IPS-NIHi7 (cell line): ENCODE data around the gene TMEM184B.
A peak's percentile ranks its signal among the peaks of the same experiment; 100 is the strongest.
"Not testable (repeated sequence)": the region's sequence is repeated elsewhere in the genome, so short reads cannot be mapped to it uniquely, and the experiment has no call there.

ENCODE experiments used
- DNase-seq: peaks from one replicate; pipeline ENCODE4 v3.0.0; 2012; ENCODE audit warnings: mixed read lengths; ENCODE audit errors: extremely low spot score

The TMEM184B gene

GRCh38 chr22:38249803-38250642 lies 22.8 kb downstream of the TMEM184B start:
- DNase-seq = no peak

- DNase-seq = no peak
These were observed 23.5 kb downstream of the TMEM184B start for GRCh38 chr22:38249301-38249700.

GRCh38 chr22:38248280-38248679 lies 24.5 kb downstream of the TMEM184B start:
- no peak for DNase-seq

GRCh38 chr22:38247713-38248112 lies 25.1 kb downstream of the TMEM184B start:
- DNase-seq = no peak

- DNase-seq = no peak
These were observed 26.1 kb downstream of the TMEM184B start for GRCh38 chr22:38246692-38247091.

- no peak for DNase-seq
These were observed 26.7 kb downstream of the TMEM184B start for GRCh38 chr22:38246046-38246658.

- DNase-seq = no peak
These were observed 28.7 kb downstream of the TMEM184B start for GRCh38 chr22:38244106-38244505.

- DNase-seq = no peak
These were observed 29.6 kb downstream of the TMEM184B start for GRCh38 chr22:38243007-38243765.

GRCh38 chr22:38240734-38241252 lies 32.0 kb downstream of the TMEM184B start:
- peak; percentile 89 for DNase-seq

- no peak for DNase-seq
These were observed 33.6 kb downstream of the TMEM184B start for GRCh38 chr22:38239101-38239761.

GRCh38 chr22:38238519-38239071 lies 34.2 kb downstream of the TMEM184B start:
- no peak for DNase-seq

GRCh38 chr22:38236786-38237185 lies 36.0 kb downstream of the TMEM184B start:
- DNase-seq = no peak

- DNase-seq = no peak
These were observed 37.5 kb downstream of the TMEM184B start for GRCh38 chr22:38235240-38235850.

- not testable (repeated sequence) for DNase-seq
These were observed 39.0 kb downstream of the TMEM184B start for GRCh38 chr22:38233856-38234255.

GRCh38 chr22:38233427-38233826 lies 39.4 kb downstream of the TMEM184B start:
- no peak for DNase-seq

GRCh38 chr22:38232196-38232595 lies 40.6 kb downstream of the TMEM184B start:
- no peak for DNase-seq

GRCh38 chr22:38230916-38231315 lies 41.9 kb downstream of the TMEM184B start:
- DNase-seq = no peak

GRCh38 chr22:38230108-38230825 lies 42.5 kb downstream of the TMEM184B start:
- DNase-seq = peak; percentile 69

GRCh38 chr22:38228873-38229740 lies 43.7 kb downstream of the TMEM184B start:
- no peak for DNase-seq
